Measurements from ENCODE around the gene SPINT1.
A peak's percentile ranks its signal among the peaks of the same experiment; 100 is the strongest.

The SPINT1 gene

DNA sequence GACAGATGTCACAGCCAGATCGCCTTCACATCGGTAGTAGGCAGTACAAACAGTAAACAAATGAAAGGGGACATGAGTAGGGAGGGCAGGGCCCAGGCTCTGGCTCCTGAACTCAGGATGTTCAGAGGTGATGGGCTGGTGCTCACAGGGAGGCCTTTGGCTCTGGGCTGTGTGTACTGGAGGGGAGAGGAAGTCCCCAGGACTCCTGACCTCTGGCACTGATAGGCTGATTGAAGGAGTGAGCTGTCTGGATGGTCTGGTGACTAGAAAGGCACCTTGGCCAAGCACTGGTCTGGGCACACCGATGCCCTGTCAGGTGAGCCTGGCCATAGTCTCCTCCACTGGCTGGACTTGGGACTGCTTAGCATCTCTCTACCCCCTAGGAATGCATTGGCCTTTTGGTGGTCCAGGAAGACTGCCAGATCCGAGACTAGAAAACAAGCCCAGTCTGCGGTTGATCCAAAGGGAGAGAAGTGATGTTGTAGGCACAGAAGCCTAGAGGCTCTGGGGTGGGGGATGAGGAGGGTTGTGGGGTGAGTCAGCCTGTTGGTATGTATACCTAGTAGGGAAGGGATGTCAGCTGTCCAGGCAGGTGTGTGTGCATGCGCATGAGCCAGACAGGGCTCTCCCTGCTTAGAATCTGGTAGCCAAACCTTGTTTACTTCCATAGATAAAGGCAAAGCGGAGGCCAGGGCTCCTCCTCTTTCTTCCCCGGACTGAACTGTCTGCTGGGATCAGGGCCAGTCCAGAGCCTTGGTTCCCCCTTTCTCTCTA lies 1.9 kb downstream of the SPINT1 start:
- Histone ChIP-seq H3K14ac (ENCODE audit: low read length in 2 of 2) (no peak overlapping the region), H2AFZ (ENCODE audit: low read depth, low read length) (no peak overlapping the region), H3K18ac (ENCODE audit: low read depth in 1 of 2, low read length in 2 of 2) (no peak overlapping the region), H3K23ac (ENCODE audit: low read length in 2 of 2) (no peak overlapping the region), H3K4me3 (ENCODE audit: insufficient read depth in 1 of 2, low read depth in 1 of 2, low read length in 2 of 2) (no peak overlapping the region), H2AK5ac (ENCODE audit: low read length, severe bottlenecking) (no peak overlapping the region), H4K8ac (ENCODE audit: low read length) (no peak overlapping the region), H2BK15ac (ENCODE audit: low read depth, poor library complexity, severe bottlenecking) (no peak overlapping the region), H3K9me3 (ENCODE audit: control insufficient read depth, low read length) (no peaks in the 10 kb centered on the region), H3K9ac (ENCODE audit: low read length) (no peak overlapping the region), H3K27ac (ENCODE audit: low read length, poor library complexity, severe bottlenecking) (no peak overlapping the region), H3K4ac (ENCODE audit: low read depth in 1 of 2, low read length in 2 of 2) (no peak overlapping the region), H2BK120ac (ENCODE audit: low read depth, low read length) (no peak overlapping the region), H3K79me1 (replicated peaks; ENCODE audit: low read length, poor library complexity, severe bottlenecking) (no peaks in the 10 kb centered on the region), H4K91ac (ENCODE audit: low read length) (no peak overlapping the region), H3K4me2 (ENCODE audit: low read length, poor library complexity, severe bottlenecking) (no peak overlapping the region), H3K36me3 (ENCODE audit: control insufficient read depth in 1 of 2, insufficient read depth in 2 of 2, low read depth in 1 of 2, low read length in 2 of 2) (no peaks in the 10 kb centered on the region), H2BK5ac (ENCODE audit: low read depth, low read length, poor library complexity, severe bottlenecking) (no peak overlapping the region), H3K27me3 (ENCODE audit: control insufficient read depth in 1 of 2, insufficient read depth in 1 of 2, low read length in 2 of 2) (peaks cover 0 to 81% of the 10 kb centered on the region in 2 experiments), H2BK12ac (ENCODE audit: low read length in 2 of 2) (no peak overlapping the region), H3K4me1 (ENCODE audit: control insufficient read depth, insufficient read depth, low read depth, low read length) (peaks cover 34% of the 10 kb centered on the region)
- 76% methylated on average over 8 of the region's 8 CpGs for WGBS
- DNase-seq: no peak

DNA sequence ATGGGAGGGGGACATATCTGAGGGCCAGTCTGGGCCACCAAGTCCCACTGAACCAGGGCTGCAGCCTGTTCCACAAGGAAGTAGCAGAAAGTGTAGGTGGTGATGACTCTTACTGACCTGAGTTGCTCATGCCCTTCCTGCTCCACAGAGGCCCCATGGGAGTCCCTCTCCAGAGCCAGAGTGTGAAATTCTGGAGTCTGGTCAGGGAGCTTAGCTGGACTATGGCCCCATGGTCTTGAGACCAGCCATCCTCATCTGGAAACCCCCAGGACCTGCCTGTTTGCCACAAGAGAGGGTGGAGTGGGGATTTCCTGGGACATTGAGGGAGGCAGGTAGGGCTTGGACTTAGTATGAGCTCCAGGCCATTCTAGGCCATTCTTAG lies 3.0 kb downstream of the SPINT1 start:
- no peak overlapping the region for H2BK120ac ChIP-seq (ENCODE audit: low read depth, low read length)
- no peaks in the 10 kb centered on the region for H3K36me3 ChIP-seq (ENCODE audit: control insufficient read depth in 1 of 2, insufficient read depth in 2 of 2, low read depth in 1 of 2, low read length in 2 of 2)
- no peak overlapping the region for H3K4ac ChIP-seq (ENCODE audit: low read depth in 1 of 2, low read length in 2 of 2)
- H3K14ac ChIP-seq (ENCODE audit: low read length in 2 of 2): no peak overlapping the region
- H2BK5ac ChIP-seq (ENCODE audit: low read depth, low read length, poor library complexity, severe bottlenecking): no peak overlapping the region
- peak overlapping the region; percentile 9 for H4K91ac ChIP-seq (ENCODE audit: low read length)
- H3K18ac ChIP-seq (ENCODE audit: low read depth in 1 of 2, low read length in 2 of 2): peak overlapping the region in 1 of 2 experiments; percentile 35
- no peak for DNase-seq
- H2BK15ac ChIP-seq (ENCODE audit: low read depth, poor library complexity, severe bottlenecking): no peak overlapping the region
- peaks cover 0 to 75% of the 10 kb centered on the region in 2 experiments for H3K27me3 ChIP-seq (ENCODE audit: control insufficient read depth in 1 of 2, insufficient read depth in 1 of 2, low read length in 2 of 2)
- H3K4me2 ChIP-seq (ENCODE audit: low read length, poor library complexity, severe bottlenecking): no peak overlapping the region
- no peaks in the 10 kb centered on the region for H3K79me1 ChIP-seq (replicated peaks; ENCODE audit: low read length, poor library complexity, severe bottlenecking)
- no peak overlapping the region for H3K4me3 ChIP-seq (ENCODE audit: insufficient read depth in 1 of 2, low read depth in 1 of 2, low read length in 2 of 2)
- no peak overlapping the region for H3K9ac ChIP-seq (ENCODE audit: low read length)
- H3K23ac ChIP-seq (ENCODE audit: low read length in 2 of 2): no peak overlapping the region
- H2AFZ ChIP-seq (ENCODE audit: low read depth, low read length): peak overlapping the region; percentile 77
- H2AK5ac ChIP-seq (ENCODE audit: low read length, severe bottlenecking): peak overlapping the region; percentile 11
- no peak overlapping the region for H2BK12ac ChIP-seq (ENCODE audit: low read length in 2 of 2)
- H3K4me1 ChIP-seq (ENCODE audit: control insufficient read depth, insufficient read depth, low read depth, low read length): peaks cover 34% of the 10 kb centered on the region
- no peak overlapping the region for H4K8ac ChIP-seq (ENCODE audit: low read length)
- H3K27ac ChIP-seq (ENCODE audit: low read length, poor library complexity, severe bottlenecking): no peak overlapping the region
- H3K9me3 ChIP-seq (ENCODE audit: control insufficient read depth, low read length): no peaks in the 10 kb centered on the region

DNA sequence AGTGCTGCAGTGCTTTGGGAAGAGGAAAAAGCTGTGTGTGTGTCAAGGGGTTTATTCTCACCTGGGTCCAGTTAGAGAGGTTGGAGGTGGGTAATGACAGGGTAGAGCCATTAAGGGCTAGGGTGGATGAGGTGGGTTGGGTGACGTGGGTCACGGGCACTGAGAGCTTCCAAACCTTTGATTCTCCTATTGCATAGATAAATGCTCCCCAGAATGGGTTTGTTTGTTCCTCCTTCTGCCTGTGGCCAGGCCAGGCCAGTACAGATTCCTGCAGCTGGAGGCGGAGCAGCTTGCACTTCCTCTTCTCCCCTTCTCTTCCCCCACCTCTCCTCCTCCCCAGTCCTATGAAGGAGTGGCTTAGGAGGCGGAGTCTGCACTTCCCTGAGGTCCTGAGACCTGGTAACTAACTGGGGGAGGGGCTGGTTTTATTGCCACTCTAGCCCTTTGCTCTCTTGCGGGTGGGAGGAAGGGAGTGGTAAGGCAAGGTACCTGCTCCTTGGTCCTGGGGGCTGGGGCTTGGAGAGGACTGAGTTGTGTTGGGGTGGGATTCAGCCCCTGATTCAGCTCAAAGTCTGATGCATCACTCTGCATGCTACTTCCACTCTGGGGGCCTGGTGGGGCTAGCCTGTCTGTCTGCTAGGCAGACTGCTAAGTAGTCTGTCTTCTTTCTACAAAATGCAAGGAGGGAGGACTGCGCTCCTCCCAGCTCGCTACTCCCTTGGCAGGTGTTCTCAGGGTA lies 3.5 kb downstream of the SPINT1 start:
- Histone ChIP-seq H2BK5ac (ENCODE audit: low read depth, low read length, poor library complexity, severe bottlenecking) (no peak overlapping the region), H3K18ac (ENCODE audit: low read depth in 1 of 2, low read length in 2 of 2) (peak overlapping the region; percentile 16 to 55), H3K4ac (ENCODE audit: low read depth in 1 of 2, low read length in 2 of 2) (peak overlapping the region in 1 of 2 experiments; percentile 8), H4K8ac (ENCODE audit: low read length) (no peak overlapping the region), H2BK120ac (ENCODE audit: low read depth, low read length) (no peak overlapping the region), H4K91ac (ENCODE audit: low read length) (peak overlapping the region; percentile 9), H2BK15ac (ENCODE audit: low read depth, poor library complexity, severe bottlenecking) (no peak overlapping the region), H3K79me1 (replicated peaks; ENCODE audit: low read length, poor library complexity, severe bottlenecking) (peaks cover 1% of the 10 kb centered on the region), H2BK12ac (ENCODE audit: low read length in 2 of 2) (no peak overlapping the region), H3K4me2 (ENCODE audit: low read length, poor library complexity, severe bottlenecking) (no peak overlapping the region), H3K4me1 (ENCODE audit: control insufficient read depth, insufficient read depth, low read depth, low read length) (peaks cover 34% of the 10 kb centered on the region), H3K14ac (ENCODE audit: low read length in 2 of 2) (no peak overlapping the region), H3K27me3 (ENCODE audit: control insufficient read depth in 1 of 2, insufficient read depth in 1 of 2, low read length in 2 of 2) (peaks cover 0 to 74% of the 10 kb centered on the region in 2 experiments), H3K23ac (ENCODE audit: low read length in 2 of 2) (no peak overlapping the region), H2AFZ (ENCODE audit: low read depth, low read length) (peak overlapping the region; percentile 77), H3K36me3 (ENCODE audit: control insufficient read depth in 1 of 2, insufficient read depth in 2 of 2, low read depth in 1 of 2, low read length in 2 of 2) (no peaks in the 10 kb centered on the region), H3K9me3 (ENCODE audit: control insufficient read depth, low read length) (no peaks in the 10 kb centered on the region), H3K9ac (ENCODE audit: low read length) (no peak overlapping the region), H2AK5ac (ENCODE audit: low read length, severe bottlenecking) (peak overlapping the region; percentile 11), H3K27ac (ENCODE audit: low read length, poor library complexity, severe bottlenecking) (no peak overlapping the region), H3K4me3 (ENCODE audit: insufficient read depth in 1 of 2, low read depth in 1 of 2, low read length in 2 of 2) (no peak overlapping the region)
- DNase-seq: peak; percentile 63
- 47% methylated on average over 4 of the region's 7 CpGs for whole genome bisulfite sequencing

DNA sequence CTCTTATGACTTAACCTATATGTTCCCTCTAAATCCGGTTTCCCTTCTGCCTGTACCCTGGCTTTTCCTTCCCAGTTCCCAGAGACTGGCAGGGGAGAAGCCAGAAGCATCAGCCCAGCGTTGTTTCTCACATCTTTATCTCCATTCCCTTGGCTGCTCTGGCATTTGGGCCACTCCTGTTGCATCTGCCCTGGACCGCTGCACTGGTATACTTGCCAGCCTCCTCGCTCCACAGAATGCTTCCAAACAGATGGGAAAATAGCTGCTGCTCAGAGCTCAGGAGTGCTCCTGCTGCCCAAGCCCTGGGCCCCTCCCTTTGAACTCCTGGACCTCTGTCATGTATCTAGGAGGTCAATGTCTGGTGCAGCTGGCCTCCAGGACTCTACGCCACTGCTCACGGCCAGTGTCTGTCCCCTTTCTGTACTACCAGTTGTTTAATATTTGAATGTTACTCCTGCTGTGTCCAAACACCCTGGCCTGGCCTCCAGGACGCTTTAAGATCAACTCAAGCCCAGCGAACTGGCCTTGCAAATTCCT lies 6.8 kb downstream of the SPINT1 start:
- peaks cover 18% of the 10 kb centered on the region for H3K4me1 ChIP-seq (ENCODE audit: control insufficient read depth, insufficient read depth, low read depth, low read length)
- peaks cover 0 to 23% of the 10 kb centered on the region in 2 experiments for H3K36me3 ChIP-seq (ENCODE audit: control insufficient read depth in 1 of 2, insufficient read depth in 2 of 2, low read depth in 1 of 2, low read length in 2 of 2)
- H2BK120ac ChIP-seq (ENCODE audit: low read depth, low read length): no peak overlapping the region
- H3K9me3 ChIP-seq (ENCODE audit: control insufficient read depth, low read length): no peaks in the 10 kb centered on the region
- no peak overlapping the region for H3K14ac ChIP-seq (ENCODE audit: low read length in 2 of 2)
- no peak overlapping the region for H2BK15ac ChIP-seq (ENCODE audit: low read depth, poor library complexity, severe bottlenecking)
- no peak overlapping the region for H4K8ac ChIP-seq (ENCODE audit: low read length)
- H3K18ac ChIP-seq (ENCODE audit: low read depth in 1 of 2, low read length in 2 of 2): no peak overlapping the region
- H2AK5ac ChIP-seq (ENCODE audit: low read length, severe bottlenecking): no peak overlapping the region
- H3K79me1 ChIP-seq (replicated peaks; ENCODE audit: low read length, poor library complexity, severe bottlenecking): peaks cover 1% of the 10 kb centered on the region
- no peak overlapping the region for H3K9ac ChIP-seq (ENCODE audit: low read length)
- 90% methylated on average over 8 of the region's 8 CpGs for WGBS
- H4K91ac ChIP-seq (ENCODE audit: low read length): no peak overlapping the region
- no peak overlapping the region for H3K23ac ChIP-seq (ENCODE audit: low read length in 2 of 2)
- no peak overlapping the region for H3K4me2 ChIP-seq (ENCODE audit: low read length, poor library complexity, severe bottlenecking)
- no peak overlapping the region for H2BK5ac ChIP-seq (ENCODE audit: low read depth, low read length, poor library complexity, severe bottlenecking)
- peaks cover 0 to 68% of the 10 kb centered on the region in 2 experiments for H3K27me3 ChIP-seq (ENCODE audit: control insufficient read depth in 1 of 2, insufficient read depth in 1 of 2, low read length in 2 of 2)
- H2AFZ ChIP-seq (ENCODE audit: low read depth, low read length): no peak overlapping the region
- no peak overlapping the region for H3K27ac ChIP-seq (ENCODE audit: low read length, poor library complexity, severe bottlenecking)
- no peak overlapping the region for H3K4ac ChIP-seq (ENCODE audit: low read depth in 1 of 2, low read length in 2 of 2)
- H3K4me3 ChIP-seq (ENCODE audit: insufficient read depth in 1 of 2, low read depth in 1 of 2, low read length in 2 of 2): no peak overlapping the region
- H2BK12ac ChIP-seq (ENCODE audit: low read length in 2 of 2): no peak overlapping the region
- DNase-seq: no peak

Data from mesenchymal stem cell (in vitro differentiated cells and primary cell).